ENCODE measurements around the gene INO80B.

GRCh38 chr2:74428675-74429074, 26.2 kb upstream of the INO80B start:
- no peak for TF ChIP-seq TAF1 (IDR thresholded peaks at IDR 0.05; ENCODE audit: borderline replicate concordance, insufficient read depth, low read length)
- TF ChIP-seq REST (IDR thresholded peaks at IDR 0.05; ENCODE audit: insufficient read depth in 1 of 2, low read depth in 2 of 2, low read length in 2 of 2) = no peak

Measured in PFSK-1 (cell line).